Forelimb muscle (tissue), 1 donor: ENCODE results near the gene KIAA1217. TPM values are rescaled to one million over a fixed set of nuclear protein-coding genes. Genes with fewer than 3 reads are reported as not detected.
A peak's percentile ranks its signal among the peaks of the same experiment; 100 is the strongest.

Experiments
- DNase-seq: peaks from one replicate; pipeline ENCODE4 v3.0.0-alpha.2; 2013; ENCODE audit warnings: low read depth
- polyA plus RNA-seq: library from polyadenylated mRNA; unstranded; fragments of 120-200 nt; gene quantifications from one replicate; pipeline ENCODE4 v1.2.1, GENCODE V29; 2013; ENCODE audit not compliant: insufficient read length

KIAA1217 gene
- polyA plus RNA-seq, 1 donor: 36.0 TPM

- no peak for DNase-seq
These were observed 198.0 kb downstream of the KIAA1217 start for GRCh38 chr10:24406809-24407483.

- DNase-seq: no peak
These were observed 199.0 kb downstream of the KIAA1217 start for GRCh38 chr10:24407928-24408327.

GRCh38 chr10:24408365-24408764 lies 199.4 kb downstream of the KIAA1217 start:
- DNase-seq: no peak

GRCh38 chr10:24414597-24414996 lies 205.7 kb downstream of the KIAA1217 start:
- no peak for DNase-seq

- peak; percentile 54 for DNase-seq
These were observed 206.7 kb downstream of the KIAA1217 start for GRCh38 chr10:24415455-24416125.

- DNase-seq: no peak
These were observed 207.3 kb downstream of the KIAA1217 start for GRCh38 chr10:24416248-24416647.

- no peak for DNase-seq
These were observed 208.1 kb downstream of the KIAA1217 start for GRCh38 chr10:24417053-24417452.

GRCh38 chr10:24418532-24418931 lies 209.6 kb downstream of the KIAA1217 start:
- DNase-seq: no peak

- DNase-seq: no peak
These were observed 210.1 kb downstream of the KIAA1217 start for GRCh38 chr10:24419066-24419465.

GRCh38 chr10:24425151-24425550 lies 216.2 kb downstream of the KIAA1217 start:
- no peak for DNase-seq

GRCh38 chr10:24427678-24428409 lies 218.9 kb downstream of the KIAA1217 start:
- no peak for DNase-seq

- DNase-seq: no peak
These were observed 219.5 kb downstream of the KIAA1217 start for GRCh38 chr10:24428410-24428782.

- no peak for DNase-seq
These were observed 221.7 kb downstream of the KIAA1217 start for GRCh38 chr10:24430591-24430990.

GRCh38 chr10:24432478-24433416 lies 223.8 kb downstream of the KIAA1217 start:
- no peak for DNase-seq

GRCh38 chr10:24433705-24434104 lies 224.8 kb downstream of the KIAA1217 start:
- no peak for DNase-seq

GRCh38 chr10:24434961-24435360 lies 226.0 kb downstream of the KIAA1217 start:
- DNase-seq: no peak

GRCh38 chr10:24435374-24435773 lies 226.4 kb downstream of the KIAA1217 start:
- DNase-seq: no peak

- DNase-seq: no peak
These were observed 228.4 kb downstream of the KIAA1217 start for GRCh38 chr10:24437302-24437701.

GRCh38 chr10:24438800-24439199 lies 229.9 kb downstream of the KIAA1217 start:
- no peak for DNase-seq

GRCh38 chr10:24439935-24440334 lies 231.0 kb downstream of the KIAA1217 start:
- DNase-seq: no peak
